ENCODE data around the gene GPR153.

GRCh38 chr1:6247651-6248050 lies 13.2 kb downstream of the GPR153 start:
- no peak for TF ChIP-seq CTCF (IDR thresholded peaks at IDR 0.05)
- no peak for TF ChIP-seq POLR2A (IDR thresholded peaks at IDR 0.05)

Measured in Peyer's patch (tissue), 4 donors.